Embryonic facial prominence (tissue), 1 donor: ENCODE data around the gene AMIGO1.

ENCODE experiments used
- DNase-seq: peaks from one replicate; pipeline ENCODE4 v3.0.0-alpha.2; 2016; ENCODE audit errors: extremely low spot score

The AMIGO1 gene

DNA sequence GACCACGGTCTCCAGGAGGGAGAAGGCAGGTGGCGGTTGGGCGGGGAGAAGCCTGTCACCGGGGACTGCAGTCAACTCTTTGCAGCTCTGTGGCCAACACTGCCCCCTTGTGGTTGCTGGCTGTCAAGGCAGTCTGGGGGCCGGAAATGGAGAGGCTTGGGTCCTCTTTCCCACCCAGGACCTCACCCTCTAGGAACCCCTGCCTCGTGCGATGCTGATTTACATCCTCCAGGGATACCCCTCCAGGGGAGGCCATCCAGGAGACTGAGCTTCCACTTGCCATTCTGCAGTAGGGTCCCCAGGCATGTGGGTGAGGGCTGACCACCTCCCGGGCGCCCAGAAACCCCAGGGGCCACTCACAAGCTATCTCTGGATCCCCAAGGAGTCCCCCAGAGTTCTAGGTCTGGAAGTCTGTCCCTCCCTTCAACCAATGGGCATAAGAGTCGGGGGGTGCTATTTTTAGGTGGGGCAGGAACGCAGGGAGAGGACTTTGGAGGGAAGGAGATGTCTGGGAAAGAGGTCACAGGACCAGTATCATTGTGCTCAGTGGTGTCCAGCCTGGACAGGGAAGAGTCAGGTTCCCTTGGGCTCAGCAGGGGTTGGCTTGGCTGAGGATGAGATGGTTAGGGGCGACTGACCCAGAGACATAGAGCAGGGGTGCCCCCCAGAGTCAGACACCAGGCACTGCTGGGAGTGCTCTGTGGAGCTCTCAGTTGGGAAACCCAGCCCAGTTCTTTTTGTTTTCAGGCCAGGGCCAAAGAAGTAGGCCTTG, 23.0 kb upstream of the AMIGO1 start:
- no peak for DNase-seq

DNA sequence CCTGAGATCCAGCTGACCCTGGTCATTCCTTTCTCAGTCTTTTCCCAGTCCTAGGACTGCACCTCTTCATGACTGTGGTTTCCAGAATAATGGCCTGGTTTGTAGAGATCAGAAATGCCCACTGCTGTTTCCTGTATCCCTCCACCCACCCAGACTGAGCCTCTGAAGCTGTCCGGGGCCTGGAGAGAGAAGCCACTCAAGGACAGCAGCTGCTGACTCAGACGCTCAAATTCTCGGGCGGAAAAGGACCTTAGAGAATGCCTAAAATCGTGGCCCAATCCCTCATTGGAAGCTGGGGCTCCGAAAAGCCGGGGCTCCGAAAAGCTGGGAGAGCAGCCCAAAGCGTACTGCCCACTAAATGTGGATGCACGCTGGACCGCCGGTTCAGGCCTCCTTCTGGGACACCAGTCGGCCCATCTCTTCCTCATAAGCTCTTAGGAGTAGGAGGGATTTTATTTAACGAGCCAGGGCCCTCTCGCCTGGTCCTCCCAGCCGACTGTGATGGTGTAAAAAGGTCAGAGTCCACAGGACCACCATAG, 22.4 kb upstream of the AMIGO1 start:
- DNase-seq = no peak

DNA sequence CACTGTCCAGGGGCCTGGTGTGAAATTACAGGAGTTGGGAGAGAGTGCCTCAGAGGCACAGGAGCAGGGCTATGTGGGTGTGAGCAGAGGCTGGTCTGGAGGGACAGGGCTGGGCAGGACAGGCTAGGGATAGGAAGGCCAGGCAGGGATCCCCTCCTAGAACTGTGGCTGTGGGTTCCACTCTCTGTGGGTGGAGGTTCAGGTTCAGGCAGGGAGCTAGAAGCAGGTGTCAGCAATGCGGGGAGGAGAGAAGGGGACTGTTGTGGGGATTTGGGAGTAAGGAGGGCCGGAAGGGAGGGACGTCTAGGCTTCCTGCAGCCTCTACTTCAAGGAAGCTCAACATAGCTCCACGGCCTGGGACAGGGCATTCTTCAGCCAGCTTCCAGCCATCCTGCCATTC, 21.9 kb upstream of the AMIGO1 start:
- DNase-seq = no peak

DNA sequence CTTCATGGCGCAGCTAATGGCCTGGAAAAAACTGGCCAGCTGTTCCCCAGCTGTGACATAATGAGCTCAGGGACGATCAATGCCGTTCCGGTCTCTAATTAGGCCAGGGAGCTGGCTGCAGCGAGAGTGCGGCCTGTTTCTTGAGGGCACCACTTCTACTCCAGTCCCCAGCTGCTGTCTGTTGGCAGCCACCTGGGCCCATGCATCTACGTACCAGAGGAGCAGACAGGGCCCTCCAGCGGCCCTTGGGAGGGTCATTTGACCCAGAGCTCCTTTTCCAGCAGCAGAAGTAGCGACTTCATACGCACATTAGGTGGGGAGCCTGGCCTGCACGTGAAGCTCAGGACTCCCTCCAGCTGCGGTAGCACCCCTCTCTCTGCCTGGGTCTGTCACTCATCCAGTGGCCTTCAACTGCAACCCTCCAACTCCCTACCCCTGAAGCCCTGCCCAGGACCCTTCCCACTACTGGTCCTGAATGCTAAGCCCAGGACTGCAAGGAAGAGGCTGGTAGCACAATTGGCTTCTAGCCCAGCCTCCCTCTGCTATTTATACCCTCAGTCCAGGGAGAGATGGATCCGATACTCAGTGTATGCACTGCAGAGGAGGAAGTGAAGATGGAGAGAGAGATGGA, 21.0 kb upstream of the AMIGO1 start:
- no peak for DNase-seq

DNA sequence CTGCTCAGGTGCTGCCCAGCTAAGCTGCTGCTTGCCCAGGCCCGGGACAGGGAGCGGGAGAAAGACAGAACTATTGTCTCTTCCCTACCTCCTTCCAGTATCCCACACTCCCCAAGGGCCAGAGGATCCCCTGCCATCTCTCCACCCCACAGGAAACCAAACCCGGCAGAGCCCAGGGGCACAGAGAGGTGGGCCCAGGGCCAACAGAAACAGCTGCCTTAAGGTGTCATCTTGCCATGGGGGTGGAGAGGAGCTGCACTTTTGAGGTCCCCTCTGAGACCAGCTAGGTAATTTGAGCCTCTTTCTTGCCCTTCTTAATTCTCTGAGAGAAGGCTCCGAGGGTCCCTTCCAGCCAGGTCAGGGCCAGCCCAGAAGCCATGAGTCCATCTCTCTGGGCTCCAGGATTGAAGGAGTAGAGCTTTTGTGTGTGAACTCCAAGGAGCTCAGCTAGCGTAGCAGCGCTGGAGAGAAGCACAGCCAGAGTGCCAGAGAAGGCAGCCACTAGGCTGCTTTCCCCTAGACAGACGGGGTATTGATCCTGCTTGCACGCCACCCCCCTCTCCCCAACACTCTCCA, 20.4 kb upstream of the AMIGO1 start:
- DNase-seq = no peak

DNA sequence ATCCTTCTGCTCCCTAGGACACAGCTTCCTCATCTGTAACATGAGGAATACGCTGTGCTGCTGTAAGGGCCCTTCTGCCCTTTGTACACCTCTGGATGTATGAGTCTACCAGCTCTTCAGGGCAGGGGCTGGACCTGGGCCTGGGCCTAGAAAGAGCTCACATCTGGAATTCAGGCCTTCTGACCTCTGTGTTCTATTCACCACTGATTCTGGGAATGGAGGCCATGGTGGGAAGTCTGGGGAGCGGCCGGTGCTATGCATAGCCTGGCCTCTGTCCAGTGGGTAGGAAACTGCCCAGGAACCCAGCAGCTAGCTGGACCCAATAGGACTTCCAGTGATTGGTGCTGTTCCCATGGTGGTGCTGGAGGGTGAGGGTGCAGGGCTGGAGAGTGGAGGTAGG, 19.2 kb upstream of the AMIGO1 start:
- no peak for DNase-seq

DNA sequence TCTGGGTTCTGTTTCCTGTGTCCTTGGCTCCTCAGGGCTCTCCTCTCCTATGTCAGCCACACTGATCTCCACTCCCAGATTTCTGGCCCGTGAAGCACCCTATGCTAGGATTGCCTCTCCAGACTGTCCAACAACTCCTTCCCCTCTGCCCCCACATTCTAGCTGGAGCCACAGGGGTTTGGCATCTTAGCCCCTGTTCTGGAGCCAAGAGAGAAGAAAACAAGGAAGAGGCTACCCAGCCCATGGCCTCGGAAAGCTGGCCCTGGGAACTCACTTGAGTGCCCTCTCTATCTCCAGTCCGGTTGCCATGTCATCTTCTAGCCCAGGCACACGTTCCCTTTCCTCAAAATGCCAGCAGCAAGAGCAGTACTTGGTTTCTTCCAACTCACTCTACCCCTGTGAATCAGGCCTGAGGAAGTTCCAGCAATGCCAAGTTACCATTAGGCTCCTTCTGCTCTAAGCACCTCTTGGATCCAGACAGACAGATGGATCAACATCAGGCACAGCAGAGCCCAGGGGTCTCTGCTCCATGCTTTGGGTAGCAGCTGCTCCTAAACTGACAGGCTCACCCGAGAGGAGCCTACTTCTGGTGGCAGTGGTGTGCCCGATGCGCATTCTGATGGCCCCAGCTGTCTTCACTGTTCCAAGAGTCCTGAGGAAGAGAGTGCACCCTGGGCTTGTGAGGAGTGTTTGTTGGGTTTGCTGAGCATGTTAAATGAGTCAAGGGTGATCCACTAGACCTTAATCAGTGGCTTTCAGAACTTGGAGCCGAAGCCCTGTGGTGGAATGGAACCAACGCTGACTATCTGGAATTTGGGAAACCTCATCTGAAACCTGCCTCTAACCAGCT, 18.5 kb upstream of the AMIGO1 start:
- DNase-seq = no peak

DNA sequence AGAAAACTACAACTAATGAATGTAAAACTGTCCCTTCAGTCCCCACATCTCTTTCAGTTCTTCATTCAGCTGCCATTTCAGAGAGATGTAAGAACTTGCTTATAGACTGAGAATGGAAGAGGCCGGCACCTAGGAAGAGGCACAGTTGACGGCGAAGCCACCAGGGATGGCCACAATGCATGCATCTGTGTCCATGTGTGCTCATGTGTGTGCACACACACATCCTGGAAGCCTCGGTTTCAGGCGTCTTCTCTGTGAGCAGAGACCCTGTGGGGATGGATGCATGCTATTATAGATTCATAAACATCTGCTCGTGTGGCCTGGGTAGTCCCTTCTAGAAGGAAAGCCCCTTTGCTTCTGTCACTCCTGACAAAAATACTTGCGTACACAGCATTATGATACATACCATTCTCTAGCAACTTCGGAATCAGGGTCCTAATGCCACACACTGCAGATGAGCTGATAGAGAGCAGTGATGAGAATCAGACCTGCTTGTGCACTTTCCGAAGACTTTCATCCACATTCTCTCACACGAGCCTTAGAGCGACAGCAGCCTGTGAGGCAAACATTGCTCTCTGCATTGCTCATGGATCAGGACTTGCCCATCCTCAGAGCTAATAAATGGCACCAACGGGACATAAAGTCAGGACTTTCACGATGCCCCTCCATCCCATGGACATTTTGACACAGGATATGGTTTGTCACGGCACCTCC, 17.7 kb upstream of the AMIGO1 start:
- DNase-seq = no peak

DNA sequence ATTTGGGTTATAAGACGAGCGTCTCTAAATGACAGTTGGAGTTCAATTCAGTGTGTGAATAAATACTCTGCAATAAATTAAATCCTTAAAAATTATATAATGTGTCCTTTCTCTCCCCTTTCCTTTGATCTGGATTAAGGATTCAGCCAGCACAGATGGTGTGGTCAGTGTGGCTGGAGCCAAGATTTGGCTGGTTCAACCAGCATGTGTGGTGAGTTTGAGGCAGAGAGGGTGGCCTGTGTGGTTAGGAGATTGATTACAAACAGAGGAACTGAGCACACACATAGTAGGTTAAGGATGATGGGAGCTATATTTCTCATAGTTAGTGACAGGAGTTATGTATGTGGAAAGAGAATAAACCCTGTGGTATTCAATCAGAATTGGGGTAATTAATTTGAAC, 14.2 kb upstream of the AMIGO1 start:
- no peak for DNase-seq

DNA sequence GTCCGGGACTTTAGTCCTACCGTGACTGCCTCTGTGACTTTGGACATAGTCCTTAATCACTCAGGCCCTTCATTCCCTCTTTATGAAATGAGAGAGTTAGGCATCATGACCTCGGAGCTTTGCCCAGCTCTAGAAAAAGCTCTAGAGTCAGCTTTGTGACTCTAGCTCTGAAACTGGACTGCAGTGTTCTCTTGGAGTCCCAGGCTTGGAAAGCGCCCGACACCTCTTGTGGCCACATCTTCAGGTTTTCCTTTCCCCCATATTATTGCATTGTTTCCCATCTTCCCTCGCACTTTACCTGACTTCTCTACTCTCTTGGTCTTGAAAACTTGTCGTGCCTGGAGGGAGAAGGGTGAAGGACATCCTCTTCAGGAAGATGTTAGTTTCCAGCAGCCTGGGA, 12.5 kb upstream of the AMIGO1 start:
- no peak for DNase-seq

DNA sequence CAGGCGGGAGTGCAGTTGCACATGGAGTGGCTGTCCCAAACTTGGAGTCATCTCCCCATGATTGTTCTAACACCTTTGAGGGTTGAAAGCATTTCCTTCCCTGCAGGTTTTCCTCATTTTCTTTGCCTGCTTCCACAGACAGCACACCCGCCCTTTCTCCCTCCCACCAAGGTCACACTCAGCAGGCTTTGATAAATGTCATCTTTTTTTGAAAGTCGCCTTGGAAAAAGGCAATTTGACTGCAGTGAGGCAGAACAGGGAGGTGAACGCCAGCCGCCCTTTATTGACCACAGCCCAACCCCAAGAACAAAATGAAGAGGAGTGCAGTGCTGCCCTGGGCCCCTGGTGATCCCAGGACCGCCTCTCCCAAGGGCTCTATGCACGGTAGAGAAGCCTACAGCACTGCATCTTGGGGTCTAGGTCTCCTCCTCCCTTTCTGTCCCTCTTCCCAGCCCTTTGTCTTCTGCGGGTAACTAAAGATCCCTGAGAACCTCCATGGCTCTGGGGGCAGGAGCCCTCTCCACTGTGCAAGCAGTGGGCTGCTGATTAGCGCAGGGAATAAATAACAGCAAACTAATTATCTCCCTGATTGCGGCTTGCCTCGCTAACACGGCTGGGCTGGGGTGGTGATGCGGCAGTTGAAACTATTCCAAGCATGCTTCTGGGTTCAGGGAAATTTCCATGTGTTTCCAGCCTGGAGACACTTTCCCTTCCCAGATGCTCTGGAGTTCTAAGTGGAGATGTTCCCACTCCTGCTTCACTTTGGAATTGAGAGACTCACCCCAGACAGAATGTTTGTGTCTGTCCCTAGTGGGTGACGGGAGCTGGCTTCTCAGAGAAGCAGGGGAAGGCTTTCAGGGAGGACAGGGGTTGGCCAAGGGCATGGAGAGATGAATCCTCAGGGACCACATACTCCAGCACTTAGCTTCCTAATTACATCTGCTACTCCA, 11.8 kb upstream of the AMIGO1 start:
- DNase-seq = no peak

DNA sequence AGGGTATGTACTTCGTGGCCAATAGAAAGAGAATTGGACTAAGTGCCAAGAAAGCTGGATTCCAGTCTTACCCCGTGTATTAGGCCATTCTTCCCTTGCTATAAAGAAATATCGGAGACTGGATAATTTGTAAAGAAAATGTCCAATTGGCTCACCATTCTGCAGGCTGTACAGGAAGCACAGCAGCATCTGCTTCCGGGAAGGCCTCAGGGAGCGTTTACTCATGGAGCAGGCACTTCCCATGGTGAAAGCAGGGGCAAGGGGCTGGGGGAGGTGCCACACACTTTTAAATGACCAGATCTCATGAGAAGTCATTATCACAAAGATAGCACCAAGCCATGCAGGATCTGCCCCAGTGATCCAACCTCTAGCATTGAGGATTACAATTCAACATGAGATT, 7.8 kb upstream of the AMIGO1 start:
- DNase-seq = no peak

DNA sequence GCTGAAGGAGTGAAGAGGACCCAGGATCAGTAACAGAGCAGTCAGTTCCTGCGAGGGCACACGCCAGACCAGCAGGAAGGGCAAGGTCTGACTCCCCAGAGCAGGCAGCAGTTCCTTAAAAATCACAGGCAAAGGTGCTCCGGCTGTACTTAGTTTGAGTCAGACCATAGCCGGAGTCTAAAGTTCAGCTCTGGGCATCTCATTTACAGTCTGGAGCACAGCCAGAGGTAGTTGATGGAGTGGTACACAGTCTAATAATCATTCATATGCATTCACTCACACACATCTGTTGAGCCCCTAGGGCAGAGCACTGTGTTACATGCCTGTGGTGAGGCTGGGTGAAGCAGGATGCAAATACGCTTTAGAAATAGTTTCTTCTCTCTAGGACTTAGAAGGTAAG, 7.3 kb upstream of the AMIGO1 start:
- no peak for DNase-seq

DNA sequence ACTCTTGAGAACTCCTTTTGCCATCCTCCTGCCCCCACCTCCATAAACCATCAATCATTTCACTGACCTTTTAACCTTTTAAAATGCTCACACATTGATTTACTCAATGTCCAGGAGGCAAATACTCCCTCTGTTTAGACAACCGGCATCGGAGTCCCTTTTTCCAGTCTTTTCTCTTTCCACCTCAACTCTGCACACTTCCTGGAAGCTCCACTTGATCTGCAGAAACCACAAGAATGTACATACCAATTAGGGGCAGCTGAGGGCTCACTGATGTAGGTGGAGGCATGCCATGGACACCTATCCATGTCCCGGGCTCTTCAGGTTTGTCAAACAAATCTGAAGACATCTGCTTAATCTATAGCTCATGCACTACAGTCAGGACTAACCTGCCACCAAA, 5.3 kb upstream of the AMIGO1 start:
- no peak for DNase-seq

DNA sequence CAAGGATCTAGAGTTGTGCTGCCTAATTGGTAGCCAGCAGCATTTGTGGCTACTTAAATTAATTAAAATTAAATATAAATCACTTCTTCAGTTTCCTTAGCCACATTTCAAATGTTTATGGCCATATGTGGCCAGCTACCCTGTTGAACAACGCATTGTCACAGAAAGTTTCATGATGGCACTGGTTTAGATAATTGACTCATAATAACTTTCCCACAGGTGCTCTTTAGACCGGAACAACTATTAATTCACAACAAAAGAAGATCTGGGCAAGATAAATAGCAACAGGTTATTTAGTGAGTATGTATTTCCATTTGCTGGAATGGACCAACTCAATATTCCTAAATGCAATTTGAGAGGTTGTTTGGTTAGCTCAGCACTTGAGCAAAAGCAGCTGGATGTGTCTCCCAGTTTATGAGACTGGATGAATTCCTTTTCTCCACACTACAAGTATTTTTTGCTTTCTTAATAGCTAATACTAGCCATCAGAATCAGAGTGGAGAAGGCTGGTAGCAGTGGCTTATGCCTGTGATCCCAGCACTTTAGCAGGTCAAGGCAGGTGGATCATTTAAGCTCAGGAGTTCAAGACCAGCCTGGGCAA, 3.7 kb upstream of the AMIGO1 start:
- no peak for DNase-seq

DNA sequence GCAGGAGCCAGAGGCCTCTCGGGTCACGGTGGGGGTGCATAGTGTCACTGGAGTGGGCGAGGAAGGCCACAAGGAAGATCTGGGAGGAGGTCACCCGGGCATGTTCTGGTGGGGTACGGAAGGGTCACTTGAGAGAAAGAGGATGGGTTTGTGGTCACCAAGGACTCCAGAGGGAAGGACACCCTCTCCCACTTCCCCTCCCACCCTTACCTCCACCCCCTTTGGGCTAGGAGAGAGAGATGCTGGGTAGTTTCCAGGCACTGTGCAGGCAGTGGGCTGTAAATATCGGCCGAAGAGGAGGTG, 703 bp downstream of the AMIGO1 start:
- DNase-seq = no peak

DNA sequence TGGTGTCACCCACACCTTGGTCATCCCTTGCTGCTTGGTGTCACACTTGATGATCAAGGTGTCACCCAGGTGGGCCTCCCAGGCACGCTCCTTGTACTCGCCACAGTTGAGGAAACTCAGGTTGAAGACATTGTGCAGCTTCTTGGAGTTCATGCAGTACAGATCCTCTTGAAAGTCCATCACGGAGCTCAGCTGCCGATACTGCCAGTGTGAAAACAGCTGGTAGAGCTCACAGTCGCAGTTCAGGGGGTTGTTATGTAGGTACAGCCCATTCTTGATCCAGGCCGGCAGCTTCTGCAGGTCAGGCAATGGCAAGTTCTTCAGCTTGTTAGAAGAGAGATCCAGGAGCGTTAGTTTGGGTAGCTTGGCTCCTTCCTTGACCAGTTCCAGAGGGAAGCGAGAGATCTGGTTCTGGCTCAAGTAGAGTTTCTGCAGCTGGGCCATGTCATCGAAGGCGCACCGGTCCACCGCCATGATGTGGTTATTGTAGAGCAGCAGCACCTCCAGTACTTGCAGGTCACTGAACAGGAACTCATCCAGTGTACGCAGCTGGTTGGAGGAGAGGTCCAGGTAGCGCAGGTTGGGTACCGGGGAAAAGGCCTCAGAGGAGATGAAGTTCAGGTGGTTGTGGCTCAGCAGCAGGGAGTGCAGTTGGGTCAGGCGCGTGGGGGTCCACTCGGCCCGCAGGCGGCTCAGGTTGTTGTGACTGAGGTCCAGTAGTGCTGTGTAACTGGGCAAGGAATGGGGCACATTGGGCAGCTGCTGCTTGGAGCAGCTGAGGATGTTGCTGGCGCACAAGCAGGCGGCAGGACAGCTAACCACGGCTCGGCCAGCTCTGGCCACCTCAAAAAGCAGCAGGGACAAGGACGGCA, 1.3 kb downstream of the AMIGO1 start:
- DNase-seq = no peak

DNA sequence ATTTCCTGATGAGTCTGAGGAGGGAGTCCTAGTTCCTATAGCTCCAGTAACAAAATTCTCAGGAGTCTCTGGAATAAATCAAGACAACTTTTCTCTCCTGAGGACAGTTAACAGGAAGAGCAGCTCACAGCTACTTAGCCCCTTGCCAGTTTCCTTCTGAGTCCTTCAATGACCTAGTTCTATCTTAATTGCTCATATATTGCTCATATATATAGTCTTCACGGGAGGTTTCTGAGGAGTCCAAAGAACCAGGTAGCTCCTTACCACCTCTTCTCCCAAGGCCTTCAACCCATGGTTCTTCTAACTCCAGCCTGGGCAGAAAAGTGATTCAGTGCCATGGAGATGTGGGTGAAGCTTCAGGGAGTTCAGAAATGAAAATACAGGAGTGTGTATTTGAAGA, 4.6 kb downstream of the AMIGO1 start:
- DNase-seq = no peak

DNA sequence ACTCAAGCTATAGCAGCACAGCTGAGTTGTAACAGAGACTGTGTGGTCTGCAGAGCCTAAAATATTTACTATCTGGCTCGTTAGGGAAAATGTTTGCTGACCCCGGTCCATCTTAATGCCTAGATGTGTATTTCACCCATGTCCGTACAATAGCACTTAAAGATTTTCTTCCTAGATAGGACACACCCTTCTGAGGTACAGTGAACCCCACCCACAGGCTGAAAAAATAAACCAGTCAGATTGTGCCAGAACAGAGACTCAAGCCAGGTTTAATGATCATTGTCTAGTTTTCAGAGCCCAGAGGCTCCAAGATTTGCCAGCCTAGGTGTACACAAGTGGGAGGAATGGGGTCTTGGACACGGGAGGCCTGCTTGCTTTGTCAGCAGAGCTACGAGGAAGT, 5.6 kb downstream of the AMIGO1 start:
- DNase-seq = no peak
